Parathyroid adenoma (tissue), 2 donors: Measurements from ENCODE around the gene CCN2.

Source experiments
- H2AFZ ChIP-seq: fragments of 300-600 bp; sonication (generic); one replicate; pipeline ENCODE4 v1.7.0; 2017; ENCODE audit warnings: antibody characterized with exemption, mild to moderate bottlenecking
- H3K27ac ChIP-seq: fragments of 300-600 bp; sonication (generic); one replicate; pipeline ENCODE4 v1.7.0; 2017
- H3K27me3 ChIP-seq: fragments of 300-600 bp; sonication (generic); one replicate; pipeline ENCODE4 v1.7.0; 2017; ENCODE audit warnings: low read length; ENCODE audit not compliant: control insufficient read depth, insufficient read depth
- H3K36me3 ChIP-seq: fragments of 300-600 bp; sonication (generic); one replicate; pipeline ENCODE4 v1.7.0; 2017; ENCODE audit warnings: low read length; ENCODE audit not compliant: control insufficient read depth, insufficient read depth
- H3K4me1 ChIP-seq: fragments of 300-600 bp; sonication (generic); one replicate; pipeline ENCODE4 v1.7.0; 2017; ENCODE audit warnings: control low read depth
- H3K4me2 ChIP-seq: fragments of 300-600 bp; sonication (generic); one replicate; pipeline ENCODE4 v1.7.0; 2017; ENCODE audit warnings: low read length
- H3K4me3 ChIP-seq: fragments of 300-600 bp; sonication (generic); one replicate; pipeline ENCODE4 v1.7.0; 2017; ENCODE audit warnings: low read depth, low read length
- H3K79me2 ChIP-seq: fragments of 300-600 bp; sonication (generic); one replicate; pipeline ENCODE4 v1.7.0; 2017; ENCODE audit warnings: control low read depth
- H3K9ac ChIP-seq: fragments of 300-600 bp; sonication (generic); one replicate; pipeline ENCODE4 v1.7.0; 2017; ENCODE audit warnings: mild to moderate bottlenecking
- H3K9me3 ChIP-seq: fragments of 300-600 bp; sonication (generic); one replicate; pipeline ENCODE4 v1.7.0; 2017; ENCODE audit warnings: low read length; ENCODE audit not compliant: control insufficient read depth
- CTCF ChIP-seq: fragments of 300-600 bp; sonication (generic); IDR thresholded peaks from one replicate; pipeline ENCODE4 v1.7.0; 2017; ENCODE audit warnings: antibody characterized with exemption, mild to moderate bottlenecking
- donor health status: primary hyperparathyroidism.

The CCN2 gene

DNA sequence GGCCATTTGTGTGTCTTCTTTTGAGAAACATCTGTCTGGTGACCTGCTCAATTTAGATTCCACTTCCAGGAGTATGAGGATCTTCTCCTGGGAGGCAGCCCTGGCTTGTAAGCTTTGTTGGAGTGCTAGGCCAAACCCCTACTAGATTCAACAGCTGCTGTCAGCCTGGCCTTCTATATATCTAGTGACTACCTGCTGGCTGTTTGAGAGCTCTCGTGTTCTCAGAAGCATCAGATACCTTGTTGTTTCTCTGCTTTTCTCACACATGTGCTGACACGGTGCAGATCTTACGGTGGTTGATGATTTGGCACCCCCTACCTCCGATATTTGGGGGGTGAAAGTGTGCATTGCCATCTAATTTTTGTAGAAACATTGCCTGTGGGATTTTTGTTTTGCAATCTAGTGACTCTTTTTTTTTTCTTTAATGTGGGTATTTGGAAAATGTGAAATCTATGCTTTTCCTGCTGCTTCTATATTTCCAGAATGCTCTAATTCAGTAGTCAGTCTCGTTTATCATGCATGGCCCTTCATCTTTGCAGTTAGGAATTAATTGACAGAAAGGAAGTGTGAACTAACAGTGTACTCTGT is 4.7 kb downstream of the CCN2 start:
- no peak for TF ChIP-seq CTCF

DNA sequence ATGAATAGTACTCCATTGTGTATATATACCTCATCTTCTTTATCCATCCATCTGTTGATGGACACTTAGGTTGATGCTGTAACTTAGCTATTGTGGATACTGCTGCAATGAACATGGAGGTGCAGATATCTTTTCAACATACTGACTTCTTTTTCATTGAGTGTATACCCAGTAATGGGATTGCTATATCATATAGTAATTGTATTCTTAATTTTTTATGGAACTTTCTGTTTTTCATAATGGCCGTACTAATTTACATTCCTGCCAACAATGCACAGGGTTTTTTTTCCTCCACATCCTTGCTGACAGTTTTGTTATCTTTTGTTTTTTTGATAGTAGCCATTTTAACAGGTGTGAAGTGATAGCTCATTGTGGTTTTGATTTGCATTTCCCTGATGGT is 5.2 kb downstream of the CCN2 start:
- no peaks in the 10 kb centered on the region for H3K9me3 ChIP-seq
- no peaks in the 10 kb centered on the region for H3K27me3 ChIP-seq
- H3K9ac ChIP-seq, result no peak overlapping the region
- no peaks in the 10 kb centered on the region for H3K79me2 ChIP-seq
- H3K27ac ChIP-seq, result no peak overlapping the region
- no peak for TF ChIP-seq CTCF
- no peaks in the 10 kb centered on the region for H3K4me1 ChIP-seq
- H2AFZ ChIP-seq, result no peak overlapping the region
- H3K4me2 ChIP-seq, result no peak overlapping the region
- no peaks in the 10 kb centered on the region for H3K36me3 ChIP-seq
- no peak overlapping the region for H3K4me3 ChIP-seq

More for the DNA sequence above, 4.7 kb downstream of the CCN2 start:
- Histone ChIP-seq H3K9ac (no peak overlapping the region), H3K4me1 (no peaks in the 10 kb centered on the region), H3K27me3 (no peaks in the 10 kb centered on the region), H3K79me2 (no peaks in the 10 kb centered on the region), H3K36me3 (no peaks in the 10 kb centered on the region), H3K4me2 (no peak overlapping the region), H3K9me3 (no peaks in the 10 kb centered on the region), H3K4me3 (no peak overlapping the region), H2AFZ (no peak overlapping the region), H3K27ac (no peak overlapping the region)

DNA sequence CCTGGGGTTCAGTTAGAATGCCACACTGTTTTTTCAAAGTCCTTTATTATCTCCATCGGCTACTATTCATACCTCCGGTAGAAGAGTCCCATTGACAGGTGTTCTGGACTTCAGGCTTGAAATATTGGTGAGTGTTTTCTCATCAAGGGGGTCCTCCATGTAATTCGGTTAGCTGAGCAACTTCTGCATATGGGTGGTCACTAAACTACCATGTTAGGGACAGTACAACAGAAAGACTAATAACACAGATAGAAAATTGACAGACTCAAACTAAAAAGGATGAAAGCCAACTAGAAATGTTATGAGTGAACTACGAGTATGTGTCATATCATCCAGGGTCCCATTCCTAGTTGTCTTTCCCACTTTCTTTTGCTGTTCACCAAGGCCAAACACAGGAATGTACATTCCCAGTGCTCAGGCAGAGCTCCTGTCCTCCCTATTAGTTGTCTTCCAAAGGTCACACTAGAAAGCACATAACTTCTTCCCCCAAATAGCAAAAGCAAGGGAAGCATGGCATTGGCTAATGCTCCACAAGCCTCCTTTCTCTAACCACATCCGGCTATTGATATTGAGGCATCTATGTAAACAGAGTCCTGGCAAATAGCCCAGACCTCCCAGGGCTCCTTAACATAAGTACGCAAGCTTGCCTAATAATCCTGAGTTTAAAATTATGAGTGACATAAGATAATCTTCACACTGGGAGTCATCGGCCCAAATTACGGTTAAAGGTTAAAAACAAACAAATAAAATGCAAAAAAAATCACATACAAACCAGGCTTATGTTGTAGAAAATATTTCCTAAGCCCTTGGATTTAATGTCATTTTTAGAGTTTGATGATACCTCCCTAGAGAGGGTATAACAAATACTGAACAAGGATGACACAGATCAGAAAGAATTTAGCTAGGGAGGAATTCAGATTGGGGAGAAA is 13.2 kb downstream of the CCN2 start:
- TF ChIP-seq CTCF, result no peak
- no peaks in the 10 kb centered on the region for H3K9me3 ChIP-seq
- no peak overlapping the region for H3K9ac ChIP-seq
- no peaks in the 10 kb centered on the region for H3K27me3 ChIP-seq
- H3K79me2 ChIP-seq, result no peaks in the 10 kb centered on the region
- no peak overlapping the region for H2AFZ ChIP-seq
- no peak overlapping the region for H3K4me2 ChIP-seq
- H3K27ac ChIP-seq, result no peak overlapping the region
- H3K4me1 ChIP-seq, result no peaks in the 10 kb centered on the region
- H3K4me3 ChIP-seq, result no peak overlapping the region
- no peaks in the 10 kb centered on the region for H3K36me3 ChIP-seq

DNA sequence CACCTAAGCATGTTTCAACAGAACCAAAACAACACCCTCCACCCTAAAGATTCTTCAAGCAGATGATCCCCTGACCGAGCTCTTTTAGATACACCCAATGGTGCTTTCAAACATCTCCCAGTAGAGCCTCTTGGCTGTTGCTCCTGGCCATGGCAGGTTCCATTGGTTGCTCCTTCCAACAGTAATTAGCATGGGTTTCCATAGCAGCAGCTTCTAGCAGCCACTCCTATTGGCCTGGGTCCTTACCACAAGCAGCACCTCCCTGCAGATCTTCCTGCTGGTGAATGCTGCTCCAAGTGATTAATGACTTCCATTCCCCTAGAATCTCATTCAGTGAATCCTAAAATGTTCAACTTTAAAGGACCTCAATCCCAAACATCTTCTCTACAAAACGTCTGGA is 13.9 kb downstream of the CCN2 start:
- no peak overlapping the region for H3K27ac ChIP-seq

More for the DNA sequence above, 13.9 kb downstream of the CCN2 start:
- H3K4me2 ChIP-seq, result no peak overlapping the region
- no peaks in the 10 kb centered on the region for H3K36me3 ChIP-seq
- H3K4me1 ChIP-seq, result no peaks in the 10 kb centered on the region
- H3K79me2 ChIP-seq, result no peaks in the 10 kb centered on the region
- H3K27me3 ChIP-seq, result no peaks in the 10 kb centered on the region
- H3K9ac ChIP-seq, result no peak overlapping the region
- H2AFZ ChIP-seq, result no peak overlapping the region
- no peaks in the 10 kb centered on the region for H3K9me3 ChIP-seq
- no peak overlapping the region for H3K4me3 ChIP-seq
- TF ChIP-seq CTCF, result no peak
